NT2/D1 (cell line): ENCODE data around the gene SAC3D1.
"Not testable (repeated sequence)": the region's sequence is repeated elsewhere in the genome, so short reads cannot be mapped to it uniquely, and the experiment has no call there.

ENCODE experiments used
- DNase-seq: peaks from one replicate; pipeline ENCODE4 v3.0.0-alpha.2; 2011; ENCODE audit warnings: low read depth, low spot score
- H3K27me3 ChIP-seq: 2 replicates; pipeline ENCODE4 v1.6.0; 2011; ENCODE audit warnings: mild to moderate bottlenecking; ENCODE audit not compliant: insufficient read length, insufficient read depth
- H3K36me3 ChIP-seq: 2 replicates; pipeline ENCODE4 v1.6.1; 2011; ENCODE audit warnings: mild to moderate bottlenecking, low read length, mixed read lengths; ENCODE audit not compliant: insufficient read depth, insufficient read length
- H3K4me1 ChIP-seq: 2 replicates; pipeline ENCODE4 v1.5.1; 2011; ENCODE audit not compliant: insufficient read depth, insufficient read length
- H3K4me3 ChIP-seq: 2 replicates; pipeline ENCODE4 v1.5.1; 2011; ENCODE audit warnings: low read depth; ENCODE audit not compliant: insufficient read length
- H3K9ac ChIP-seq: 2 replicates; pipeline ENCODE4 v1.6.0; 2011; ENCODE audit warnings: low read depth; ENCODE audit not compliant: insufficient read length
- H3K9me3 ChIP-seq: 2 replicates; pipeline ENCODE4 v1.5.1; 2011; ENCODE audit warnings: mild to moderate bottlenecking, low read length; ENCODE audit not compliant: insufficient read depth
- SUZ12 ChIP-seq: IDR thresholded peaks from 2 replicates; pipeline ENCODE4 v1.6.1; 2011; ENCODE audit not compliant: insufficient read length, insufficient read depth; ENCODE audit errors: extremely low read depth
- YY1 ChIP-seq: IDR thresholded peaks from 2 replicates; pipeline ENCODE4 v1.6.1; 2011; ENCODE audit not compliant: insufficient read length, insufficient read depth
- ZNF274 ChIP-seq: IDR thresholded peaks from 2 replicates; pipeline ENCODE4 v1.6.1; 2011; ENCODE audit warnings: mild to moderate bottlenecking, low read depth, low read length

Gene SAC3D1

DNA sequence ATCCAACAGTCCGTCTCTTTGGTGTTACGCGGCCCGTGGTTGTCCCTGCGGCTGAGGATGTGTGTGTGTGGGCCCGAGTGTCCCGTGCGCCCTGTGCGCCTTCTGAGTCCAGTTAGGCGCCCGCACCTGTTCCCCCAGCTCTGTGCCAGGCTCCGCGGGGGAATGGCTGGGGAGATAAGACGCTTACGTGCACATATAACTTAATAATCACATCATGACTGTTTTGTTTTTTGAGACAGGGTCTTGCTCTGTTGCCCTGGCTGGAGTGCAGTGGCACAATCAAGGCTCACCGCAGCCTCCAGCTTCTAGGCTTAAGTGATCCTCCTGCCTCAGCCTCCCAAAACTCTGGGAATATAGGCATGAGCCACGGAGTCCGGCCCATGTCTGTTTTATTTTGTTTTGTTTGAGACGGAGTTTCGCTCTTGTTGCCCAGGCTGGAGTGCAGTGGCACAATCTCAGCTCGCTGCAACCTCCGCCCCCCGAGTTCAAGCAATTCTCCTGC is 26.2 kb upstream of the SAC3D1 start:
- H3K36me3 ChIP-seq: peaks cover 30% of the 10 kb centered on the region
- H3K4me1 ChIP-seq: peaks cover 3% of the 10 kb centered on the region
- H3K27me3 ChIP-seq: no peaks in the 10 kb centered on the region
- H3K9me3 ChIP-seq: peaks cover 49% of the 10 kb centered on the region; the same call in 1 of the 2 replicates
- H3K4me3 ChIP-seq: peak overlapping the region; percentile 68
- DNase-seq: no peak
- peak overlapping the region; percentile 85 for H3K9ac ChIP-seq
- TF ChIP-seq SUZ12 (no peak), ZNF274 (no peak)

DNA sequence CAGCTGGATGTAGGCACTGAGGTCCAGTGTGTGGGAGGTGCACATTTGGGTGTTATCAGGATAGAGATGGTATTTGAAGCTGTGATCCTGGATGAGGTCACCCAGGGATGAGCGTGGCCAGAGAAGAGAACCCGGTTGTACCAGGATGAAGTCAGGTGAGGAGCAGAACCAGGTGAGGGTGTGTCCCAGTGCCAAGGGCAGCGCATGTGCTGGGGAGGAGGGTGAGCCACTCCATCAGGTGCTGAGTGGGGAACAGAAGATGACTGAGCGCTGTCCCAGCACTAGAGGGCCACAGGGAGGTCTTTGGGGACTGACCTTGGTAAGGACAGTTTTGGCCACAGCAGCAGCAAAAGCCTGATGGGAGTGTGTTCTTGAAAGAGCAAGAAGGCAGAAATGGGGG is 24.3 kb upstream of the SAC3D1 start:
- no peak overlapping the region for H3K9ac ChIP-seq
- H3K27me3 ChIP-seq: no peaks in the 10 kb centered on the region
- no peak for DNase-seq
- H3K4me3 ChIP-seq: no peak overlapping the region
- H3K9me3 ChIP-seq: peaks cover 48% of the 10 kb centered on the region; the same call in 1 of the 2 replicates
- peaks cover 41% of the 10 kb centered on the region for H3K36me3 ChIP-seq
- H3K4me1 ChIP-seq: peaks cover 3% of the 10 kb centered on the region
- TF ChIP-seq SUZ12 (no peak), YY1 (no peak), ZNF274 (no peak)

DNA sequence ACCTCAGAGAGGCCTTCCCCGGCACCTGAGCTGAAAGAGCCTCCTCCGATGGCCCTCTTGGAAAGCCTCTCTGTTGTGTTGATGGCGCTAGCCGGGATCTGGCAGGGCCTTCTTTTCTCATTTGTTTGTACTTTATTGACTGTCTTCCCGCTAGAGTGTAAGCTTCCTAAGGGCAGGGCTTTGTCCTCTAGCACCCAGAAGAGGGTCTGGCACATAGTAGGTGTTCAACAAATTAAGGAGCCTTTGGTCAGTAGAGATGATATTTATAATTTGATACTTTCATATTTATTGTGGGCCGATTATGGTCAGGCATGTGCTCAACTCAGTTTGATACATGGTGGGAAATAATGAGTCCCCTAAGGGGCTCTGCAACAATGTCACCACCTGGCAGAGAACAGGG is 23.1 kb upstream of the SAC3D1 start:
- Histone ChIP-seq H3K36me3 (peaks cover 45% of the 10 kb centered on the region), H3K4me3 (no peak overlapping the region), H3K9ac (no peak overlapping the region), H3K27me3 (no peaks in the 10 kb centered on the region), H3K4me1 (peaks cover 3% of the 10 kb centered on the region), H3K9me3 (peaks cover 37% of the 10 kb centered on the region; the same call in 1 of the 2 replicates)
- TF ChIP-seq SUZ12 (no peak), YY1 (no peak), ZNF274 (no peak)
- no peak for DNase-seq

DNA sequence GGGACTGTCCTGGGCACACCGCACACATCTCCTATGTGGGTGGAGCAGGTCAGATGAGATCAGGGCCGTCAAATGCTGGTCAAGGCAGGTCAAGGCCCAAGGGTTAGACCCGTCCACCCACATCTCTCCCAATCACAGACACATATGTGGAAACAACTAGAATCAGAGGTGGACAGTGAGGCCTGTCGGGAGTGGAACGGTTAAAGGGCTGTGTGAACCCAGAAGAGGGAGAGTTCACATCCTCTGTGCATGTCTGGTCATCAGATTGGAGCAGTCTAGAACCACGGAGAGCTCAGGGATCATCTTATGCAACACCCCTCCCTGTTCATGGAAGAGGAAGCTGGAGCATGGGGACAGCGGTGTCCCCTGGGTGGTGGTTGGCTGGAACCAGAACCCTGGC is 21.2 kb upstream of the SAC3D1 start:
- H3K36me3 ChIP-seq: peaks cover 45% of the 10 kb centered on the region
- no peak for DNase-seq
- TF ChIP-seq SUZ12: no peak
- no peak for TF ChIP-seq YY1
- no peak for TF ChIP-seq ZNF274
- peaks cover 30% of the 10 kb centered on the region; the same call in 1 of the 2 replicates for H3K9me3 ChIP-seq
- no peak overlapping the region for H3K9ac ChIP-seq
- no peak overlapping the region for H3K4me3 ChIP-seq
- peaks cover 3% of the 10 kb centered on the region for H3K4me1 ChIP-seq
- H3K27me3 ChIP-seq: no peaks in the 10 kb centered on the region

DNA sequence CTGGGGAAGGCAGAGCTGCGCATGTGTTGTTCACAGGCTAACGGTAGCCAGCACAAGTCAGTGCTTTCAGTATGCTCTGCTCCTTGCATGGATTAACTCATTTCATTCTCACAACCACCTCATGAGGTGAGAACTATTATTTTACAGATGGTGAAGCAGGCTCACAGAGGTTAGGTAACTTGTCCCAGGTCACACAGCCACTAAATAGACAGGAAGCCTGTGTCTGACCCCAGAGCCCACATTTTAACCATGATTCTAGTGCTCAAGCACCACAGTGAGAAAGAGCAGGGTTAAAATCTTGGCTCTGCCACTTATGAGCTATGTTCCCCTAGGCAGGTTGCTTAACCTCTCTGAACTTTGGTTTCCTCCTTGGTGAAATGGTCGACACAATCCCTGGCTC is 20.0 kb upstream of the SAC3D1 start:
- no peak overlapping the region for H3K4me3 ChIP-seq
- H3K36me3 ChIP-seq: peaks cover 45% of the 10 kb centered on the region
- H3K4me1 ChIP-seq: peaks cover 3% of the 10 kb centered on the region
- no peak for DNase-seq
- H3K9ac ChIP-seq: no peak overlapping the region
- H3K27me3 ChIP-seq: no peaks in the 10 kb centered on the region
- H3K9me3 ChIP-seq: peaks cover 20% of the 10 kb centered on the region; the same call in 1 of the 2 replicates
- TF ChIP-seq ZNF274: no peak

DNA sequence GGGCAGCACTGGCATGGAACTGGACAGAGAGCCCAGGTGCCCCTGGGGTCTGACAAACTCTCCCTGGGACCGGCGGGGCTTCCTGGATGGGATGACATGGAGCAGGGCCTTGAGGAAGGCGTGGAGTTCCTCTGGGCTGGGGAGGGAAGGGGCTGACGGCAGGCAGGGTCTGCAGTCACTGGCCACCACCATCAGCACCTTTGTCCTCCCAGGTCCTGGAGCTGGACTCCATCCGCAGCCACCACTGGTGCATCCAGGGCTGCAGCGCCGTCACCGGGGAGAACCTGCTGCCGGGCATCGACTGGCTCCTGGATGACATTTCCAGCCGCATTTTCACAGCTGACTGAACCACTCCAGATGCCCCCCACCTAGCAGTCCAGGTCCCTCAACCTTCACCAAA is 19.5 kb upstream of the SAC3D1 start:
- Histone ChIP-seq H3K27me3 (no peaks in the 10 kb centered on the region), H3K9ac (no peak overlapping the region)
- DNase-seq: no peak

DNA sequence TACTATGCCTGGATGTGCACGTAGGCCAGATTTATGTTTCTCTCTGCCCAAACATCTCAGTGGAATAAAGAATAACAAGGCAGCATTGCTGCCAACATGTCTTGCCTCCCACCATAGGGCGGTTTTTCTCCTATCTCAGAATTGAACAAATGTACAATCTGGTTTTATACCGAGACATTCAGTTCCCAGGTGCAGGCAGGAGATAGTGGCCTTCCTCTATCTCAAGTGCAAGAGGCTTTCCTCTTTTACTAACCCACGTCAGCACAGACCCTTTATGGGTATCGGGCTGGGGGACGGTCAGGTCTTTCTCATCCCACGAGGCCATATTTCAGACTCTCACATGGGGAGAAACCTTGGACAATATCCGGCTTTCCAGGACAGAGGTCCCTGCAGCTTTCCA is 17.5 kb upstream of the SAC3D1 start:
- not testable (repeated sequence) for H3K4me1 ChIP-seq

More for the DNA sequence above, 19.5 kb upstream of the SAC3D1 start:
- H3K9me3 ChIP-seq: peaks cover 16% of the 10 kb centered on the region; the same call in 1 of the 2 replicates
- H3K4me1 ChIP-seq: peaks cover 3% of the 10 kb centered on the region
- peaks cover 41% of the 10 kb centered on the region for H3K36me3 ChIP-seq
- no peak overlapping the region for H3K4me3 ChIP-seq
- TF ChIP-seq ZNF274: no peak
- no peak for TF ChIP-seq SUZ12
- TF ChIP-seq YY1: no peak

DNA sequence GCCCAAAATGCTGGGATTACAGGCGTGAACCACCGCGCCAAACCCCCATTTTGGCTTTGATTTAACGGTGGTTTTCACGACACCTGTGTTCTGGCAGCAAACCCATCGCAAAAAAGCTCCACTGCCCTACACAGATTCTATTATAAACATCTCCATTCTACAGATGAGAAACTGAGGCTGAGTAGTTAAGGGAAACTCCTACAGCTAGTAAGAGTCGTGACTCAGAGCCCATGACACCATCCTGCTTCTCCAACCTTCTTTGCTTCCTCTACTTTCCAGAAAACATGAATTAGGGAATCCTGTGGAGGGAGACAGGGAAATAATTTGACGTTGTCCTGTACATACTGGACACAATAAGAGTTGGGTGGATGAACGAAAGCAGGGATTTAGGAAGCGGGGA is 14.2 kb upstream of the SAC3D1 start:
- no peak overlapping the region for H3K9ac ChIP-seq
- TF ChIP-seq ZNF274: no peak
- TF ChIP-seq SUZ12: no peak
- no peak for TF ChIP-seq YY1
- H3K27me3 ChIP-seq: no peaks in the 10 kb centered on the region
- H3K4me3 ChIP-seq: no peak overlapping the region
- no peaks in the 10 kb centered on the region for H3K9me3 ChIP-seq
- no peak for DNase-seq
- no peaks in the 10 kb centered on the region for H3K4me1 ChIP-seq
- peaks cover 7% of the 10 kb centered on the region for H3K36me3 ChIP-seq

More for the DNA sequence above, 17.5 kb upstream of the SAC3D1 start:
- not testable (repeated sequence) for H3K4me3 ChIP-seq, H3K9me3 ChIP-seq, H3K9ac ChIP-seq, H3K27me3 ChIP-seq, DNase-seq
- peaks cover 24% of the 10 kb centered on the region for H3K36me3 ChIP-seq
